Panc1 (cell line): ENCODE data around the gene CCDC69. TPM values are rescaled to one million over a fixed set of nuclear protein-coding genes. Genes with fewer than 3 reads are reported as not detected.

ENCODE experiments used
- ATAC-seq: fragments of 200-7000 bp; cut with Tn5 transposase; 2 replicates; pipeline ENCODE4 v1.9.1; 2020; ENCODE audit warnings: mild to moderate bottlenecking, moderate library complexity
- BruUV-seq: library from RNA; stranded (reverse); fragments of 400-500 nt; replicated peaks from 2 replicates; lab custom pipeline; 2021; lab: Mats Ljungman, UMichigan
- CTCF ChIA-PET: fragments of 300-600 bp; sonication (Branson Sonifier 250); formaldehyde crosslinking; loops from one replicate; lab custom pipeline; 2022; ENCODE audit warnings: antibody characterized with exemption; lab: Charles Lee
- POLR2A ChIA-PET: fragments of 300-600 bp; sonication (Branson Sonifier 250); formaldehyde crosslinking; loops from one replicate; lab custom pipeline; 2022; ENCODE audit warnings: antibody characterized with exemption; lab: Charles Lee
- DNase-seq: peaks from one replicate; pipeline ENCODE4 v3.0.0-alpha.2; 2010; ENCODE audit warnings: low read depth, low spot score
- H3K27ac ChIP-seq: 2 replicates; pipeline ENCODE4 v1.5.1; 2011; ENCODE audit warnings: mild to moderate bottlenecking, low read length, inconsistent platforms
- H3K27me3 ChIP-seq: fragments of 200-500 bp; sonication (Bioruptor generic); 2 replicates; pipeline ENCODE4 v1.6.0; 2014; ENCODE audit warnings: low read length, inconsistent platforms; ENCODE audit not compliant: control insufficient read depth, insufficient read depth
- H3K36me3 ChIP-seq: fragments of 200-500 bp; sonication (Bioruptor generic); 2 replicates; pipeline ENCODE4 v1.5.1; 2014; ENCODE audit warnings: inconsistent platforms, mild to moderate bottlenecking, low read length, moderate library complexity; ENCODE audit not compliant: control insufficient read depth, insufficient read depth
- H3K4me1 ChIP-seq: 2 replicates; pipeline ENCODE4 v1.5.1; 2011; ENCODE audit warnings: inconsistent platforms, mild to moderate bottlenecking, low read length, moderate library complexity; ENCODE audit not compliant: control insufficient read depth, insufficient read depth
- H3K4me3 ChIP-seq, 2 experiments: 2 replicates each; pipeline ENCODE4 v1.5.1; 2011 to 2012; ENCODE audit warnings: low read depth in 2 of 2, low read length in 2 of 2, mild to moderate bottlenecking in 2 of 2, inconsistent platforms in 1 of 2, moderate library complexity in 1 of 2
- H3K9me3 ChIP-seq: fragments of 200-500 bp; sonication (Bioruptor generic); 2 replicates; pipeline ENCODE4 v1.5.1; 2014; ENCODE audit warnings: low read depth, mild to moderate bottlenecking, inconsistent platforms, low read length, moderate library complexity; ENCODE audit not compliant: control insufficient read depth, insufficient read depth
- CTCF ChIP-seq: fragments of 450-650 bp; IDR thresholded peaks from 2 replicates; pipeline ENCODE4 v1.5.1; 2017; ENCODE audit warnings: mild to moderate bottlenecking
- POLR2AphosphoS5 ChIP-seq: IDR thresholded peaks from 2 replicates; pipeline ENCODE4 v1.6.1; 2012; ENCODE audit warnings: mild to moderate bottlenecking, low read depth, low read length, moderate library complexity
- REST ChIP-seq, 2 experiments: IDR thresholded peaks; 2 replicates each; pipeline ENCODE4 v1.6.1; 2011 to 2012; ENCODE audit warnings: low read depth in 2 of 2, control low read depth in 1 of 2, low read length in 1 of 2, mild to moderate bottlenecking in 1 of 2, moderate library complexity in 1 of 2; ENCODE audit not compliant: insufficient read depth in 1 of 2
- SIN3A ChIP-seq: IDR thresholded peaks from 2 replicates; pipeline ENCODE4 v1.6.1; 2012; ENCODE audit warnings: low read depth, mild to moderate bottlenecking, low read length, moderate library complexity, borderline replicate concordance; ENCODE audit not compliant: insufficient read depth
- TCF7L2 ChIP-seq: IDR thresholded peaks from 2 replicates; pipeline ENCODE4 v1.6.1; 2011; ENCODE audit warnings: mild to moderate bottlenecking, low read depth, low read length, inconsistent platforms
- in situ Hi-C: cut with HindIII; loops from 2 replicates; pipeline ENCODE4 v1.10.0; 2016; ENCODE audit warnings: low sequenced_read_pairs, low pct_unique_long_range_greater_than_20kb
- intact Hi-C: fragments of 100-400 bp; cut with micrococcal nuclease; formaldehyde crosslinking; loops from one replicate; pipeline ENCODE4 v1.10.0; 2022; ENCODE audit not compliant: unreplicated experiment
- total RNA-seq: library from RNA; stranded (reverse); gene quantifications from one replicate; pipeline ENCODE4 v1.2.1, GENCODE V29; 2021; ENCODE audit not compliant: unreplicated experiment

Gene CCDC69
- total RNA-seq, 1 experiment from 2014 or later, result 2.1 TPM

DNA sequence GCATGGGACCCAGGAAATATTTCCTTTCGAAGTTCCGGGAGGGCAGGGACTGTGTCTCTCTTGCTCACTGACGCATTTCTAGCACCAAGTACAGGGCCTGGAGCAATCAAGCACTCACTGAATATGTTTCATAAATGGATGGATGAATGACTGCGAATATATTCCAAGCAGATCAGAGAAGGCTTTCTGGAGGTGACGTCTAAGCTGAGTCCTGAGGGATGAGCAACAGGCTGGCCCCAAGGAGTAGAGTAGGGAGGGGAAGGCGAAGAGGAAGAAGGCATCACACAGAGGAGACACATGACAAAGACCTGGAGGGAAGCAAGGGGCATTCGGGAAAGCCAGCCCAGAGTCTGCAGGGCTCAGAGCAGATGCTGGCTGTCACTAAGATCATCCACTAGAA is 80.2 kb downstream of the CCDC69 start:
- ChIA-PET POLR2A (no interaction called here), CTCF (no interaction called here)
- TF ChIP-seq SIN3A (no peak), TCF7L2 (no peak)
- in situ Hi-C loops (no loop called here), intact Hi-C loops (no loop called here)
- ATAC-seq, result no peak
- Histone ChIP-seq H3K27me3 (no peaks in the 10 kb centered on the region), H3K27ac (no peak overlapping the region), H3K9me3 (no peaks in the 10 kb centered on the region), H3K4me1 (no peaks in the 10 kb centered on the region), H3K4me3 (no peak overlapping the region), H3K36me3 (no peaks in the 10 kb centered on the region)
- BruUV-seq, result no TSS peak
- DNase-seq, result no peak

GRCh38 chr5:151142933-151143332 is 81.0 kb downstream of the CCDC69 start:
- no peaks in the 10 kb centered on the region for H3K27me3 ChIP-seq
- ChIA-PET POLR2A (no interaction called here), CTCF (no interaction called here)
- H3K9me3 ChIP-seq, result no peaks in the 10 kb centered on the region
- in situ Hi-C loops (no loop called here), intact Hi-C loops (no loop called here)
- BruUV-seq, result no TSS peak
- TF ChIP-seq POLR2AphosphoS5, result no peak
- no peak for TF ChIP-seq SIN3A
- no peak for TF ChIP-seq TCF7L2
- no peak for TF ChIP-seq CTCF
- no peak for TF ChIP-seq REST (IDR thresholded peaks at IDR 0.05; ENCODE audit: insufficient read depth in 1 of 2, low read depth in 2 of 2, low read length in 1 of 2)
- no peaks in the 10 kb centered on the region for H3K36me3 ChIP-seq
- no peaks in the 10 kb centered on the region for H3K4me1 ChIP-seq
- H3K27ac ChIP-seq, result no peak overlapping the region
- no peak overlapping the region for H3K4me3 ChIP-seq
- no peak for DNase-seq
- ATAC-seq, result no peak

DNA sequence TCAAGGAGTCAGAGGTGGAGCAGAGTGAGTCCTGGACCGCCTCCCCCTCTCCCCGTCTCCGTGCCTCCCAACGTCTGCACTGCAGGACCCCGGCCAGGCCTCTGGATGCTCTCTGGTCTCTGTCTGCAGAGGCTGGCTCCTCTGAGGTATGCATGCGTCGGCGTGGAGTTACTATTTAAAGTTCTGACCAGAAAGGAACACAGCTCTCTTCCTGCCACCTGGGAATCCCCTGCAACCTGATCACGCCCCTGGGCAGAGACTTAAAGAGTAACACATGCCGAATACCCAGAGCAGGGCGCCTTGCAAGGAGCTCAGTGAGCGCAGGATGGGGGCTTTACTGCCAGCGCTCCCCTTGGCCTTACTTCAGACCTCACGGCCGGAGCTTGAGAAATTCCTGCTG is 82.4 kb downstream of the CCDC69 start:
- TF ChIP-seq REST (IDR thresholded peaks at IDR 0.05; ENCODE audit: insufficient read depth in 1 of 2, low read depth in 2 of 2, low read length in 1 of 2), result no peak
- no peak for TF ChIP-seq TCF7L2
- TF ChIP-seq SIN3A, result no peak
- TF ChIP-seq CTCF, result no peak
- TF ChIP-seq POLR2AphosphoS5, result no peak
- Histone ChIP-seq H3K36me3 (no peaks in the 10 kb centered on the region), H3K4me3 (no peak overlapping the region), H3K4me1 (no peaks in the 10 kb centered on the region), H3K27me3 (no peaks in the 10 kb centered on the region), H3K9me3 (no peaks in the 10 kb centered on the region), H3K27ac (no peak overlapping the region)
- no TSS peak for BruUV-seq
- ATAC-seq, result peak; percentile 38
- CTCF ChIA-PET, result interaction anchor here (0.6 kb wide), 1 partner anchor 33 kb away, joined by 3 read pairs; no protein-coding TSS in a partner anchor
- POLR2A ChIA-PET, result interaction anchor here (0.6 kb wide), 2 partner anchors 354 to 497 kb away, joined by 3 to 8 read pairs; no protein-coding TSS in a partner anchor
- in situ Hi-C loops (no loop called here), intact Hi-C loops (no loop called here)
- no peak for DNase-seq
